H1 (cell line): ENCODE data around the gene KCNT1. TPM values are rescaled to one million over a fixed set of nuclear protein-coding genes. Genes with fewer than 3 reads are reported as not detected.

Experiments
- ASH2L ChIP-seq: fragments of 200-600, 300-600 bp; sonication (generic); IDR thresholded peaks from one replicate; pipeline ENCODE4 v1.7.1; 2017; ENCODE audit warnings: low read length
- EGR1 ChIP-seq: IDR thresholded peaks from 2 replicates; pipeline ENCODE4 v1.6.1; 2011; ENCODE audit warnings: low read depth, low read length, borderline replicate concordance
- SP2 ChIP-seq: IDR thresholded peaks from 2 replicates; pipeline ENCODE4 v1.6.1; 2012; ENCODE audit warnings: mild to moderate bottlenecking, low read length, inconsistent platforms
- SP4 ChIP-seq: IDR thresholded peaks from 2 replicates; pipeline ENCODE4 v1.6.1; 2012; ENCODE audit warnings: low read length, inconsistent platforms
- SRF ChIP-seq: IDR thresholded peaks from 2 replicates; pipeline ENCODE4 v1.6.1; 2011; ENCODE audit warnings: mild to moderate bottlenecking, low read depth, low read length, moderate library complexity
- polyA plus RNA-seq, 7 experiments: library from polyadenylated mRNA; depleted of rRNA in 3 of 7; stranded (reverse) in 5 of 7; unstranded in 2 of 7; fragments of >200 nt in 5 of 7; fragments of 200-250 nt in 2 of 7; gene quantifications; 1 replicate in 5 of 7; 2 replicates in 1 of 7; 4 replicates in 1 of 7; pipeline versions ENCODE4 v1.2.1 to v1.2.3, GENCODE V29; 2011 to 2013; ENCODE audit warnings: missing spikeins in 2 of 7, mixed read lengths in 2 of 7
- total RNA-seq: library from RNA; stranded (reverse); fragmentation: NEBNext Ultra II Directional; extraction: Animal tissue kit (Norgen Biotek cat#: 25700); gene quantifications from 2 replicates; pipeline ENCODE4 v1.2.1, GENCODE V29; 2021
- TF ChIP-seq, protein P1 (sequence below): fragments of 300-600 bp; sonication (generic); IDR thresholded peaks from 2 replicates; pipeline ENCODE4 v1.7.1; 2012; ENCODE audit warnings: low read length, moderate library complexity, mild to moderate bottlenecking, inconsistent platforms; ENCODE audit not compliant: insufficient replicate concordance

The KCNT1 gene
- total and polyA plus RNA-seq, 2 of the 8 experiments (the other 6 are each of a cell fraction or from before 2014, with no cell fraction given), result 0.13 to 0.20 TPM

DNA sequence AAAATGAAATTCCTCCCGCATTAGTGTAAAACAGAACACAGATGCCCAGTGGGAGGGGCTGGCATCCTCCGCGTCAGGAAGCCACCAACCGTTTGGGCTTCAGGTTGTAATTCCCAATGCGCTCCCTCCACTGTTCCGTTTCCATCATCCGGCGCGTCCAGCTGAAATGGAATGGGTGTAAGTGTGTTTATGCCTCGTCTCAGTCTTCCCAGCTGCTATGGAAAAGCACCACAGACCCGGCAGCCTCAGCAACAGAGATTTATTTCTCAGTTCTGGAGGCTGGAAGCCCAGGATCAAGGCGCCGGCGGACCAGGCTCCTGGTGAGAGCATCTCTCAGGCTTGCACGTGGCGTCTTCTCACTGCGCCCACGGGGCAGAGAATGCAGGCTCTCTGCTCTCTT lies 20.4 kb downstream of the KCNT1 start (continued):
- TF ChIP-seq, protein P1, sequence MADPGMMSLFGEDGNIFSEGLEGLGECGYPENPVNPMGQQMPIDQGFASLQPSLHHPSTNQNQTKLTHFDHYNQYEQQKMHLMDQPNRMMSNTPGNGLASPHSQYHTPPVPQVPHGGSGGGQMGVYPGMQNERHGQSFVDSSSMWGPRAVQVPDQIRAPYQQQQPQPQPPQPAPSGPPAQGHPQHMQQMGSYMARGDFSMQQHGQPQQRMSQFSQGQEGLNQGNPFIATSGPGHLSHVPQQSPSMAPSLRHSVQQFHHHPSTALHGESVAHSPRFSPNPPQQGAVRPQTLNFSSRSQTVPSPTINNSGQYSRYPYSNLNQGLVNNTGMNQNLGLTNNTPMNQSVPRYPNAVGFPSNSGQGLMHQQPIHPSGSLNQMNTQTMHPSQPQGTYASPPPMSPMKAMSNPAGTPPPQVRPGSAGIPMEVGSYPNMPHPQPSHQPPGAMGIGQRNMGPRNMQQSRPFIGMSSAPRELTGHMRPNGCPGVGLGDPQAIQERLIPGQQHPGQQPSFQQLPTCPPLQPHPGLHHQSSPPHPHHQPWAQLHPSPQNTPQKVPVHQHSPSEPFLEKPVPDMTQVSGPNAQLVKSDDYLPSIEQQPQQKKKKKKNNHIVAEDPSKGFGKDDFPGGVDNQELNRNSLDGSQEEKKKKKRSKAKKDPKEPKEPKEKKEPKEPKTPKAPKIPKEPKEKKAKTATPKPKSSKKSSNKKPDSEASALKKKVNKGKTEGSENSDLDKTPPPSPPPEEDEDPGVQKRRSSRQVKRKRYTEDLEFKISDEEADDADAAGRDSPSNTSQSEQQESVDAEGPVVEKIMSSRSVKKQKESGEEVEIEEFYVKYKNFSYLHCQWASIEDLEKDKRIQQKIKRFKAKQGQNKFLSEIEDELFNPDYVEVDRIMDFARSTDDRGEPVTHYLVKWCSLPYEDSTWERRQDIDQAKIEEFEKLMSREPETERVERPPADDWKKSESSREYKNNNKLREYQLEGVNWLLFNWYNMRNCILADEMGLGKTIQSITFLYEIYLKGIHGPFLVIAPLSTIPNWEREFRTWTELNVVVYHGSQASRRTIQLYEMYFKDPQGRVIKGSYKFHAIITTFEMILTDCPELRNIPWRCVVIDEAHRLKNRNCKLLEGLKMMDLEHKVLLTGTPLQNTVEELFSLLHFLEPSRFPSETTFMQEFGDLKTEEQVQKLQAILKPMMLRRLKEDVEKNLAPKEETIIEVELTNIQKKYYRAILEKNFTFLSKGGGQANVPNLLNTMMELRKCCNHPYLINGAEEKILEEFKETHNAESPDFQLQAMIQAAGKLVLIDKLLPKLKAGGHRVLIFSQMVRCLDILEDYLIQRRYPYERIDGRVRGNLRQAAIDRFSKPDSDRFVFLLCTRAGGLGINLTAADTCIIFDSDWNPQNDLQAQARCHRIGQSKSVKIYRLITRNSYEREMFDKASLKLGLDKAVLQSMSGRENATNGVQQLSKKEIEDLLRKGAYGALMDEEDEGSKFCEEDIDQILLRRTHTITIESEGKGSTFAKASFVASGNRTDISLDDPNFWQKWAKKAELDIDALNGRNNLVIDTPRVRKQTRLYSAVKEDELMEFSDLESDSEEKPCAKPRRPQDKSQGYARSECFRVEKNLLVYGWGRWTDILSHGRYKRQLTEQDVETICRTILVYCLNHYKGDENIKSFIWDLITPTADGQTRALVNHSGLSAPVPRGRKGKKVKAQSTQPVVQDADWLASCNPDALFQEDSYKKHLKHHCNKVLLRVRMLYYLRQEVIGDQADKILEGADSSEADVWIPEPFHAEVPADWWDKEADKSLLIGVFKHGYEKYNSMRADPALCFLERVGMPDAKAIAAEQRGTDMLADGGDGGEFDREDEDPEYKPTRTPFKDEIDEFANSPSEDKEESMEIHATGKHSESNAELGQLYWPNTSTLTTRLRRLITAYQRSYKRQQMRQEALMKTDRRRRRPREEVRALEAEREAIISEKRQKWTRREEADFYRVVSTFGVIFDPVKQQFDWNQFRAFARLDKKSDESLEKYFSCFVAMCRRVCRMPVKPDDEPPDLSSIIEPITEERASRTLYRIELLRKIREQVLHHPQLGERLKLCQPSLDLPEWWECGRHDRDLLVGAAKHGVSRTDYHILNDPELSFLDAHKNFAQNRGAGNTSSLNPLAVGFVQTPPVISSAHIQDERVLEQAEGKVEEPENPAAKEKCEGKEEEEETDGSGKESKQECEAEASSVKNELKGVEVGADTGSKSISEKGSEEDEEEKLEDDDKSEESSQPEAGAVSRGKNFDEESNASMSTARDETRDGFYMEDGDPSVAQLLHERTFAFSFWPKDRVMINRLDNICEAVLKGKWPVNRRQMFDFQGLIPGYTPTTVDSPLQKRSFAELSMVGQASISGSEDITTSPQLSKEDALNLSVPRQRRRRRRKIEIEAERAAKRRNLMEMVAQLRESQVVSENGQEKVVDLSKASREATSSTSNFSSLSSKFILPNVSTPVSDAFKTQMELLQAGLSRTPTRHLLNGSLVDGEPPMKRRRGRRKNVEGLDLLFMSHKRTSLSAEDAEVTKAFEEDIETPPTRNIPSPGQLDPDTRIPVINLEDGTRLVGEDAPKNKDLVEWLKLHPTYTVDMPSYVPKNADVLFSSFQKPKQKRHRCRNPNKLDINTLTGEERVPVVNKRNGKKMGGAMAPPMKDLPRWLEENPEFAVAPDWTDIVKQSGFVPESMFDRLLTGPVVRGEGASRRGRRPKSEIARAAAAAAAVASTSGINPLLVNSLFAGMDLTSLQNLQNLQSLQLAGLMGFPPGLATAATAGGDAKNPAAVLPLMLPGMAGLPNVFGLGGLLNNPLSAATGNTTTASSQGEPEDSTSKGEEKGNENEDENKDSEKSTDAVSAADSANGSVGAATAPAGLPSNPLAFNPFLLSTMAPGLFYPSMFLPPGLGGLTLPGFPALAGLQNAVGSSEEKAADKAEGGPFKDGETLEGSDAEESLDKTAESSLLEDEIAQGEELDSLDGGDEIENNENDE, result no peak
- TF ChIP-seq SP2 (no peak), ASH2L (no peak), EGR1 (no peak), SRF (no peak), SP4 (no peak)
